Subcutaneous abdominal adipose tissue (tissue), 5 donors: ENCODE data around the gene STAP2.
"Not testable (repeated sequence)": the region's sequence is repeated elsewhere in the genome, so short reads cannot be mapped to it uniquely, and the experiment has no call there.

Experiments used
- H3K27ac ChIP-seq: one replicate; pipeline ENCODE4 v1.7.0; 2013; ENCODE audit warnings: low read depth, mild to moderate bottlenecking, inconsistent platforms, low read length, moderate library complexity
- H3K27me3 ChIP-seq, 5 donors: one replicate each; pipeline ENCODE4 v1.7.0; 2013; ENCODE audit warnings: low read length in 5 of 5, inconsistent platforms in 1 of 5; ENCODE audit not compliant: control insufficient read depth in 5 of 5, insufficient read depth in 4 of 5
- H3K36me3 ChIP-seq, 5 donors: one replicate each; pipeline ENCODE4 v1.7.0; 2013; ENCODE audit warnings: low read length in 5 of 5; ENCODE audit not compliant: control insufficient read depth in 5 of 5, insufficient read depth in 5 of 5
- H3K4me1 ChIP-seq, 5 donors: one replicate each; pipeline ENCODE4 v1.7.0; 2013; ENCODE audit warnings: low read length in 5 of 5, mild to moderate bottlenecking in 3 of 5, moderate library complexity in 1 of 5; ENCODE audit not compliant: control insufficient read depth in 5 of 5, insufficient read depth in 5 of 5
- H3K4me3 ChIP-seq, 5 donors: one replicate each; pipeline ENCODE4 v1.7.0; 2013; ENCODE audit warnings: low read length in 5 of 5, low read depth in 1 of 5
- H3K9ac ChIP-seq, 5 donors: one replicate each; pipeline ENCODE4 v1.7.0; 2013; ENCODE audit warnings: low read length in 5 of 5, mild to moderate bottlenecking in 4 of 5, moderate library complexity in 3 of 5
- H3K9me3 ChIP-seq, 5 donors: one replicate each; pipeline ENCODE4 v1.7.0; 2013; ENCODE audit warnings: low read length in 5 of 5; ENCODE audit not compliant: control insufficient read depth in 5 of 5
- donor health status: healthy.
- donor health status: healthy.
- donor health status: healthy.
- donor health status: healthy.
- donor health status: healthy.

STAP2 gene

DNA sequence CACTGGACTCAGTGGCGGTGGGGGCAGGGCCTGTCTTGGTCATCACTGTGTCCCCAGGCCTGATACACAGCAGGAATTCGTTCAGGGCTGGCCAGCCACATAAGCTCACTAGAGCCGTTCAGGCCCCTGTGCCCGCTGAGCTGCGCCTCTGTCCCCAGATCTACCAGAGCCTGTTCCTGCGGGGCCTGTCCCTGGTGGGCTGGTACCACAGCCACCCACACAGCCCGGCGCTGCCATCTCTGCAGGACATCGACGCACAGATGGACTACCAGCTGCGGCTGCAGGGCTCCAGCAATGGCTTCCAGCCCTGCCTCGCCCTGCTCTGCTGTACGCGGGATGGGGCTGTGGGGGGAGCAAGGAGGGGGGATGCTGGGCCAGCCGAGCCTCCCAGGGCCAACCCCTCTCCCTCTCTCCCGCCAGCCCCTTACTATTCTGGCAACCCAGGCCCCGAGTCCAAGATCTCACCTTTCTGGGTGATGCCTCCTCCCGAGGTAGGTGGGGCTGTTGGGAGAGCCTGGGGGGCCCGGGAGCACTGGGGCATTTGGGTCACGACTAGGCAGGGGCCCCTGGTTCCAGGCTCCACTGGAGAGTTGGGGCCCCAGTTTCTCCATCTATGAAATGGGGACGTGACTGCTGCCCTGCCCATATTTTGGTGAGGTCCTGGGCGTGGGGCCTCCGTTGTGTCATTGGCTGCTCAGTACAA is 18.6 kb upstream of the STAP2 start:
- no peaks in the 10 kb centered on the region for H3K4me1 ChIP-seq
- H3K27me3 ChIP-seq: no peaks in the 10 kb centered on the region
- H3K4me3 ChIP-seq: no peak overlapping the region
- peaks cover 0 to 59% (median 44%) of the 10 kb centered on the region in 5 donors for H3K36me3 ChIP-seq
- no peak overlapping the region for H3K9ac ChIP-seq
- no peaks in the 10 kb centered on the region for H3K9me3 ChIP-seq
- H3K27ac ChIP-seq: no peak overlapping the region

DNA sequence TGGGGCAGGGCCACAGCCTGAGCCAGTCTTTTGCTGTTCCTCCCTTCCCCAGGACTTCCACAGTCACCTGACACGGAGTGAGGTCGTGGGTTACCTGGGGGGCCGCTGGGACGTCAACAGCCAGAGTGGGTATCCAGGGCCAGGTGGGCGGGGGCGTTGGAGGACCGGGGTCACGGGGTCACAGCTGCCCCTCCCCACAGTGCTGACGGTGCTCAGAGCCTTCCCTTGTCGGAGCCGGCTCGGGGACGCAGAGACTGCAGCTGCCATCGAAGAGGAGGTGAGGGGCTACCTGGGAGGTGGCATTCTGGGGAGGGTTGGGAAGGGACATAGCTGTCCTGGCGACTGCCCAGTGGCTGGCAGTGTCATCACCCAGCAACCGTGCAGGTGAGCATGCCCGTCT is 16.3 kb upstream of the STAP2 start:
- no peak overlapping the region for H3K27ac ChIP-seq
- no peak overlapping the region for H3K9ac ChIP-seq
- no peaks in the 10 kb centered on the region for H3K9me3 ChIP-seq
- H3K27me3 ChIP-seq: no peaks in the 10 kb centered on the region
- no peaks in the 10 kb centered on the region for H3K4me1 ChIP-seq
- no peak overlapping the region for H3K4me3 ChIP-seq
- H3K36me3 ChIP-seq: peaks cover 0 to 36% (median 22%) of the 10 kb centered on the region in 5 donors

DNA sequence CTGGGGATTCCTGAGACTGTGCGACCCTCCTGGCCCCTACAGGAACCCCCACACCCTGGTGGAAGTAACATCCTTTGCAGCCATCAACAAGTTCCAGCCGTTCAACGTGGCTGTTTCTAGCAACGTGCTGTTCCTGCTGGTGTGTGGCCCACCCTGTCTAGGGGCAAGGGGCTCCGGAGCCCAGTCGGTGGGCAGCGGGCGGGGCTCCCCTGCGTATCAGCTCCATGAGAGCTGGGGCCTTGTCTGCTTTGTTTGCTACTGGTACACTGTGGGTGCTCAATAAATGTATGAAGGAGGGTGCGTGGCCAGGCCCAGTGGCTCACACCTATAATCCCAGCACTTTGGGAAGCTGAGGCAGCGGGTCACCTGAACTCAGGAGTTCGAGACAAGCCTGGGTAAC is 15.7 kb upstream of the STAP2 start:
- no peak overlapping the region for H3K4me3 ChIP-seq
- no peaks in the 10 kb centered on the region for H3K9me3 ChIP-seq
- H3K4me1 ChIP-seq: no peaks in the 10 kb centered on the region
- no peaks in the 10 kb centered on the region for H3K27me3 ChIP-seq
- no peak overlapping the region for H3K9ac ChIP-seq
- H3K36me3 ChIP-seq: peaks cover 0 to 29% (median 16%) of the 10 kb centered on the region in 5 donors
- no peak overlapping the region for H3K27ac ChIP-seq

DNA sequence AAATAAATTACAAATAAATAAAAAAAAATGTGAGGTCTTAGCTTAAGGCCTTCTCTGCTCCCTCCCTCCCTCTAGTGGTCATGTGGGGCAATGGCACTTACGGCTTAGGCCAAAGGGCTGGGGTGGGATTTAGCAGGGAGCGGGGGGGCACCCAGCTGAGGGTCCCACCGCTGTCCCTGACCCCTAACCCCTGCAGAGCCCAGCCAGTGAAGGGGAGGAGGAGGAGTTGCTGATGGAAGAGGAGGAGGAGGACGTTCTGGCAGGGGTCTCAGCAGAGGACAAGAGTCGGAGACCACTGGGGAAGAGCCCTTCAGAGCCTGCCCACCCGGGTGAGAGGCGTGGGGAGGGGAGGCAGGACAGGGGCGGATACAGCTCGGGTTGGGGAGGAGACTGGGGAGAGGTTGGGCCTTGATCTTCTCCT is 14.1 kb upstream of the STAP2 start:
- H3K9me3 ChIP-seq: no peaks in the 10 kb centered on the region
- H3K9ac ChIP-seq: no peak overlapping the region
- peaks cover 0 to 14% (median 7%) of the 10 kb centered on the region in 5 donors for H3K36me3 ChIP-seq
- no peak overlapping the region for H3K27ac ChIP-seq
- H3K27me3 ChIP-seq: no peaks in the 10 kb centered on the region
- H3K4me1 ChIP-seq: no peaks in the 10 kb centered on the region
- H3K4me3 ChIP-seq: no peak overlapping the region

DNA sequence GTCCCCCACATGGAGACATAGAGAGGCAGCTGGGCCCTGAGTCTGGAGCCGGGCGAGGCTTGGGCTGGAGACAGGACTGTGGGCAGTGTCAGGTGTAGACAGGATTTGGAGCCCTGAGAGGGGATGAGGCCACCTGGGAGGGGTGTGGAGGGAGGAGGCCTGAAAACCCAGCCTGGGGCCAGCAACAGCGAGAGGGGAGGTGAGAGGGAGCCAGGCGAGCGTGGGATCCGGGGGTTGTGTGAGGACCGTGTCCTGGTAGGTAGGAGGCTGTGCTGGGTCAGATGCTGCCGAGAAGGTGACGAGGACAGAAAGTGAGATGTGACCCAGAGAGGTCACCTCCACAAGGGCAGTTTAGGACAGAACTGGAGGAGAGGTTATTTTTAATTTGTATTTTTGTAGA is 12.1 kb upstream of the STAP2 start:
- H3K27me3 ChIP-seq: no peaks in the 10 kb centered on the region
- H3K9me3 ChIP-seq: no peaks in the 10 kb centered on the region
- H3K4me1 ChIP-seq: no peaks in the 10 kb centered on the region
- no peak overlapping the region for H3K9ac ChIP-seq
- H3K36me3 ChIP-seq: peaks cover 0 to 16% (median 10%) of the 10 kb centered on the region in 5 donors
- H3K4me3 ChIP-seq: no peak overlapping the region
- no peak overlapping the region for H3K27ac ChIP-seq

DNA sequence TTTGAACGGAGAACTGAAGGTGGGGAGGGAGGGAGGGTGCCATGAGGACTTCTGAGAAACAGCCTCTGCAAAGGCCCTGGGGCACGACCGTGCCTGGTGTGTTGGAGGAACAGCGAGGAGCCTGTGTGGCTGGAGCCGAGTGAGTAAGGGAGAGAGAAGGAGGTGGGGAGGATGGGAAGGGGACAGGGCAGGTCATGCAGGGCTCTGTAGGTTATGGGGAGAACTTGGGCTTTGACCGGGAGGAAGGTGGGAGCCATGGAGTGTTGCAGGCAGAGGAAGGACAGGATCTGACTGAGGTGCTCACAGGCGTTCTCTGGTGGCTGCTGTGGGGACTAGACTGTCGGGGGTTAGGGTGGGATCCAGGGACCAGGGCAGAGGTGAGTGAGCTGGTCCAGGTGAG is 11.5 kb upstream of the STAP2 start:
- Histone ChIP-seq H3K36me3 (peaks cover 0 to 18% (median 11%) of the 10 kb centered on the region in 5 donors), H3K4me1 (no peaks in the 10 kb centered on the region), H3K27me3 (no peaks in the 10 kb centered on the region), H3K9me3 (no peaks in the 10 kb centered on the region), H3K27ac (no peak overlapping the region), H3K9ac (no peak overlapping the region), H3K4me3 (no peak overlapping the region)

DNA sequence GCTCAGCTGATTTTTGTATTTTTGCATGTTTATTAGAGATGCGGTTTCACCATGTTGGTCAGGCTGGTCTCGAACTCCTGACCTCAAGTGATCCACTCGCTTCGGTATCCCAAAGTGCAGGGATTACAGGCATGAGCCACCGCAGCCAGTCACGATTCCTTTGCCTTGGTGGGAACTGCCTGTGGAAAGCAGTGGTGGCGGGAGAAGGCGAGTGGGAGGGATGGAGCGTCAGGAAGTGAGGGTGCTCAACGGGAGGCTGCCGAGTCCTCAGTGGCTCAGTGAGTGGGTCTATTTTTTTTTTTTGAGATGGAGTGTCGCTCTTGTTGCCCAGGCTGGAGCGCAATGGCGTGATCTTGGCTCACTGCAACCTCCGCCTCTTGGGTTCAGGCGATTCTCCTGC is 10.6 kb upstream of the STAP2 start:
- H3K27ac ChIP-seq, H3K4me1 ChIP-seq, H3K27me3 ChIP-seq, H3K9ac ChIP-seq, H3K9me3 ChIP-seq, H3K4me3 ChIP-seq: not testable (repeated sequence)
- peaks cover 0 to 15% (median 9%) of the 10 kb centered on the region in 5 donors for H3K36me3 ChIP-seq

DNA sequence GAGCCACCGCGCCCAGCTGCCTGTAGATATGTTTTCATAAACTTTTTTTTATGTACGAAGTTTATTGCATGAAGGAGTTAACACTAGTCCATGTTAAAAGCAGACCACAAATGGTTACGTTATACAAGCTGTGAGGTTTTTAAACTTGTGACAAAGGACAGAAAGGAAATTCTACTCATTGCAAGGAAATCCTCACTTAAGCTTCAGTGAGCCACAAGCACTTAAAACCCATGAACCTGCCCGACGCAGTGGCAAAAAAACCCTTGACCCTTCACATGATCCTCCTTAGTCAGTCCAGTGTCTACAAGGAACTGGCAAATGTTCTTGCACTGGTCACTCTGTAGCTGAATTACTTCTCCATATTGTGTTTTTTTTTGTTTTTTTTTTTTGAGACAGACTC is 8.9 kb upstream of the STAP2 start:
- Histone ChIP-seq H3K27ac (no peak overlapping the region), H3K36me3 (peaks cover 0 to 9% (median 7%) of the 10 kb centered on the region in 5 donors), H3K9me3 (no peaks in the 10 kb centered on the region), H3K4me3 (no peak overlapping the region), H3K9ac (no peak overlapping the region), H3K4me1 (peaks cover 5 to 14% (median 12%) of the 10 kb centered on the region in 5 donors), H3K27me3 (no peaks in the 10 kb centered on the region)

DNA sequence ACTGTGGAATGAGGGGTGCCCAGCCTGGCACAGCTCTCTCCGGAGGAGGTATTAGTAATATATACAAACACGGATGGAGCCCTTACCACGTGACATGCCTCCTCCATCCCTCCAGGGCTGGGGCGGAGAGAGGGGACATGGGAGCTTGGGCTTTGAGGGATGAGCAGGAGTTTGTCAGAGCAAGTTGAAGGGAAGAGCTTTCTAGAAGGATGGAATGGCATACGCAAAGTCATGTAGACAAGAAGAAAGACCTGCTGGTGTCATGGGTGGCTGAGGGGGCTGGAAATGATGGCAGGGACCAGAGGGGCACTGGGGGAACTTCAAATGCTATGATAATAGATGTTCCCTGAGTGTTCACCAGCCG is 7.4 kb upstream of the STAP2 start:
- no peak overlapping the region for H3K27ac ChIP-seq
- H3K27me3 ChIP-seq: peaks cover 0 to 3% (median 0%) of the 10 kb centered on the region in 5 donors
- no peaks in the 10 kb centered on the region for H3K9me3 ChIP-seq
- H3K36me3 ChIP-seq: peaks cover 0 to 9% (median 7%) of the 10 kb centered on the region in 5 donors
- no peak overlapping the region for H3K9ac ChIP-seq
- no peak overlapping the region for H3K4me3 ChIP-seq
- H3K4me1 ChIP-seq: peaks cover 8 to 20% (median 18%) of the 10 kb centered on the region in 5 donors

DNA sequence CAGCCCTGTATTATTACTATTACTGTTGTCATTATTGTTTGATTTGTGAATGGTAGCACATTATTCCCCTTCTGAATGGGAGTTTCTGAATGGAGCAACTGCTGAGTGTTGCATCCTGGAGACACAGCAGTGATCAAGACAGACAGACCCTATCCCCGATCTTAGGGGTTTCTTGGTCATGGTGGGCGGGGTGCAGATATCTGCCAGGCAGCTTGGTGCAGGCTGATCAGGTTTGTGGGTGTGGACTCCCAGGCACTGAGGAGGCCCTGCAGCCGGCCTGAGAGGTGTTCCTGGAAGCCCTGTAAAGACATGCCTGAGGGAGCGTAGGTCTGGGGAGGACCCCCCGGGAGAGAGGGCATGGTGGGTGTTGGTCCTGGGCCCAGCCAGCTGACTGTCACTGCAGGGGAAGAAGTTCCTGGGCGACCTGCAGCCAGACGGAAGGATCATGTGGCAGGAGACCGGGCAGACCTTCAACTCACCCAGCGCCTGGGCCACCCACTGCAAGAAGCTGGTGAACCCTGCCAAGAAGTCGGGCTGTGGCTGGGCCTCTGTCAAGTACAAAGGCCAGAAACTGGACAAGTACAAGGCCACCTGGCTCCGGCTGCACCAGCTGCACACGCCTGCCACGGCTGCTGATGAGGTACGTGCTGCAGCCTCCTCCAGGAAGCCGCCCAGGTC is 6.9 kb upstream of the STAP2 start:
- Histone ChIP-seq H3K36me3 (peaks cover 0 to 9% (median 7%) of the 10 kb centered on the region in 5 donors), H3K27ac (no peak overlapping the region), H3K27me3 (peaks cover 0 to 3% (median 0%) of the 10 kb centered on the region in 5 donors), H3K4me3 (no peak overlapping the region), H3K9ac (no peak overlapping the region), H3K4me1 (peaks cover 8 to 20% (median 18%) of the 10 kb centered on the region in 5 donors), H3K9me3 (no peaks in the 10 kb centered on the region)
